H1 (cell line): ENCODE measurements around the gene SLC6A18. TPM values are rescaled to one million over a fixed set of nuclear protein-coding genes. Genes with fewer than 3 reads are reported as not detected.

Experiments used
- CTCF ChIA-PET: fragments of 300-600 bp; sonication (Branson Sonifier 250); formaldehyde crosslinking; loops from one replicate; lab custom pipeline; 2021; ENCODE audit not compliant: partially characterized antibody; lab: Charles Lee
- POLR2A ChIA-PET: fragments of 300-600 bp; sonication (Branson Sonifier 250); formaldehyde crosslinking; loops from one replicate; lab custom pipeline; 2021; ENCODE audit warnings: inconsistent platforms; ENCODE audit not compliant: partially characterized antibody; lab: Charles Lee
- DNase-seq, 2 experiments: peaks; one replicate each; pipeline versions ENCODE4 v3.0.0 to v3.0.0-alpha.2; 2010 to 2022; ENCODE audit warnings: low spot score in 2 of 2, low read depth in 1 of 2, mixed read lengths in 1 of 2
- FAIRE-seq: peaks from 2 replicates; lab custom pipeline; 2011; peaks lifted over from hg19 to GRCh38; lab: Jason Lieb, UNC
- H2AFZ ChIP-seq: 2 replicates; pipeline ENCODE4 v1.8.1; 2012; ENCODE audit warnings: low read length, inconsistent platforms
- H2AK5ac ChIP-seq: 2 replicates; pipeline ENCODE4 v1.6.1; 2013; ENCODE audit warnings: low read depth, low read length
- H2BK120ac ChIP-seq: replicated peaks from 2 replicates; pipeline ENCODE3; 2013; ENCODE audit warnings: low read depth, low read length, inconsistent platforms
- H2BK12ac ChIP-seq: 2 replicates; pipeline ENCODE4 v1.6.1; 2013; ENCODE audit warnings: low read depth, low read length
- H2BK15ac ChIP-seq: 2 replicates; pipeline ENCODE4 v1.6.1; 2013; ENCODE audit warnings: low read length
- H2BK20ac ChIP-seq: 2 replicates; pipeline ENCODE4 v1.6.1; 2013; ENCODE audit warnings: low read length
- H2BK5ac ChIP-seq: 2 replicates; pipeline ENCODE4 v1.6.1; 2013; ENCODE audit warnings: low read depth, low read length
- H3K14ac ChIP-seq: 2 replicates; pipeline ENCODE4 v1.6.1; 2013; ENCODE audit warnings: inconsistent platforms; ENCODE audit not compliant: insufficient read length
- H3K18ac ChIP-seq: 2 replicates; pipeline ENCODE4 v1.6.1; 2013; ENCODE audit warnings: low read length; ENCODE audit errors: extremely low read depth
- H3K23ac ChIP-seq: 2 replicates; pipeline ENCODE4 v1.6.1; 2013; ENCODE audit warnings: inconsistent platforms; ENCODE audit not compliant: insufficient read length
- H3K23me2 ChIP-seq: 2 replicates; pipeline ENCODE4 v1.6.1; 2013; ENCODE audit warnings: low read depth, low read length
- H3K27ac ChIP-seq: 2 replicates; pipeline ENCODE4 v1.6.1; 2011; ENCODE audit warnings: low read depth, low read length, inconsistent platforms
- H3K27me3 ChIP-seq, 4 experiments: replicated peaks in 1 of 4; 1 replicate in 1 of 4; 2 replicates in 3 of 4; pipeline versions ENCODE4 v1.6.1 to v1.8.1; 2011 to 2013; ENCODE audit warnings: low read length in 3 of 4, mild to moderate bottlenecking in 3 of 4, inconsistent platforms in 2 of 4, mixed read lengths in 2 of 4, moderate library complexity in 1 of 4; ENCODE audit not compliant: control insufficient read depth in 3 of 4, insufficient read depth in 3 of 4; ENCODE audit errors: extremely low read depth in 1 of 4
- H3K36me3 ChIP-seq, 4 experiments: 2 replicates each; pipeline versions ENCODE4 v1.6.1 to v1.8.1; 2011 to 2013; ENCODE audit warnings: mild to moderate bottlenecking in 4 of 4, low read length in 3 of 4, moderate library complexity in 2 of 4, control low read depth in 1 of 4, inconsistent platforms in 1 of 4; ENCODE audit not compliant: insufficient read depth in 4 of 4, control insufficient read depth in 2 of 4
- H3K4ac ChIP-seq: replicated peaks from 2 replicates; pipeline ENCODE3; 2013; ENCODE audit warnings: low read length, low read depth, mixed read lengths, inconsistent platforms; ENCODE audit not compliant: insufficient read length
- H3K4me1 ChIP-seq, 4 experiments: replicated peaks in 1 of 4; 1 replicate in 1 of 4; 2 replicates in 3 of 4; pipeline versions ENCODE4 v1.6.1 to v1.8.1; 2011 to 2013; ENCODE audit warnings: low read length in 3 of 4, inconsistent platforms in 2 of 4, mixed read lengths in 1 of 4; ENCODE audit not compliant: insufficient read depth in 4 of 4, control insufficient read depth in 3 of 4
- H3K4me2 ChIP-seq, 2 experiments: 2 replicates each; pipeline versions ENCODE4 v1.6.1 to v1.8.1; 2011 to 2013; ENCODE audit warnings: low read depth in 2 of 2, low read length in 2 of 2, control low read depth in 1 of 2, inconsistent platforms in 1 of 2, mild to moderate bottlenecking in 1 of 2; ENCODE audit not compliant: insufficient read depth in 1 of 2
- H3K4me3 ChIP-seq, 4 experiments: fragments of 200-600, 300-600 bp in 1 of 4; sonication (generic), shearing (Covaris generic), sonication (Bioruptor Twin) in 1 of 4; 2 replicates each; pipeline versions ENCODE4 v1.5.1 to v1.8.1; 2011 to 2016; ENCODE audit warnings: low read length in 4 of 4, low read depth in 3 of 4, control low read depth in 2 of 4, inconsistent platforms in 2 of 4, mild to moderate bottlenecking in 2 of 4, mixed read lengths in 1 of 4, moderate library complexity in 1 of 4; ENCODE audit not compliant: insufficient read depth in 2 of 4; ENCODE audit errors: extremely low read depth in 1 of 4
- H3K56ac ChIP-seq: replicated peaks from 2 replicates; pipeline ENCODE3; 2013; ENCODE audit warnings: low read depth, mild to moderate bottlenecking, mixed read lengths, low read length, inconsistent platforms; ENCODE audit not compliant: insufficient read length
- H3K79me1 ChIP-seq: 2 replicates; pipeline ENCODE4 v1.6.1; 2013; ENCODE audit warnings: low read depth, low read length, control low read depth
- H3K79me2 ChIP-seq, 2 experiments: 2 replicates each; pipeline versions ENCODE4 v1.6.1 to v1.8.1; 2012 to 2013; ENCODE audit warnings: low read length in 2 of 2, mild to moderate bottlenecking in 2 of 2, inconsistent platforms in 1 of 2; ENCODE audit not compliant: insufficient read depth in 2 of 2, control insufficient read depth in 1 of 2
- H3K9ac ChIP-seq, 4 experiments: replicated peaks in 1 of 4; 1 replicate in 1 of 4; 2 replicates in 3 of 4; pipeline versions ENCODE4 v1.6.1 to v1.8.1; 2011 to 2013; ENCODE audit warnings: low read depth in 3 of 4, low read length in 3 of 4, control low read depth in 2 of 4, mild to moderate bottlenecking in 2 of 4, moderate library complexity in 2 of 4, inconsistent platforms in 1 of 4; ENCODE audit errors: extremely low read depth in 1 of 4
- H3K9me3 ChIP-seq, 2 experiments: 2 replicates each; pipeline versions ENCODE4 v1.6.1 to v1.8.1; 2012 to 2013; ENCODE audit warnings: mild to moderate bottlenecking in 2 of 2, moderate library complexity in 2 of 2, control low read depth in 1 of 2, inconsistent platforms in 1 of 2, low read depth in 1 of 2, low read length in 1 of 2, mixed read lengths in 1 of 2; ENCODE audit not compliant: insufficient read depth in 2 of 2
- H4K20me1 ChIP-seq, 2 experiments: replicated peaks in 1 of 2; 2 replicates each; pipeline versions ENCODE3 to v1.8.1; 2011 to 2013; ENCODE audit warnings: inconsistent platforms in 2 of 2, low read length in 2 of 2, mild to moderate bottlenecking in 1 of 2; ENCODE audit not compliant: insufficient read depth in 2 of 2, control insufficient read depth in 1 of 2
- H4K5ac ChIP-seq: 2 replicates; pipeline ENCODE4 v1.6.1; 2013; ENCODE audit warnings: low read length, low read depth, mixed read lengths, inconsistent platforms; ENCODE audit not compliant: insufficient read length
- H4K8ac ChIP-seq: 2 replicates; pipeline ENCODE4 v1.8.0; 2013; ENCODE audit warnings: mild to moderate bottlenecking, moderate library complexity, low read length, inconsistent platforms; ENCODE audit not compliant: insufficient read depth; ENCODE audit errors: extremely low read depth
- H4K91ac ChIP-seq: replicated peaks from 2 replicates; pipeline ENCODE3; 2013; ENCODE audit warnings: low read length, mixed read lengths, inconsistent platforms; ENCODE audit not compliant: insufficient read length
- BRCA1 ChIP-seq: IDR thresholded peaks from 2 replicates; pipeline ENCODE4 v1.6.1; 2012; ENCODE audit warnings: low read depth, low read length, improper control_type of control experiment
- JUN ChIP-seq: IDR thresholded peaks from 2 replicates; pipeline ENCODE4 v1.6.1; 2011; ENCODE audit warnings: low read depth, mild to moderate bottlenecking, improper control_type of control experiment, low read length
- KDM1A ChIP-seq: fragments of 200-600, 300-600 bp; sonication (generic); IDR thresholded peaks from 2 replicates; pipeline ENCODE4 v1.7.1; 2016; ENCODE audit warnings: mild to moderate bottlenecking, low read length, borderline replicate concordance
- POU5F1 ChIP-seq: IDR thresholded peaks from 2 replicates; pipeline ENCODE4 v1.6.1; 2011; ENCODE audit warnings: low read depth, mild to moderate bottlenecking, low read length, moderate library complexity
- RFX5 ChIP-seq: IDR thresholded peaks from 2 replicates; pipeline ENCODE4 v1.6.1; 2011; ENCODE audit warnings: low read depth, low read length, improper control_type of control experiment, borderline replicate concordance
- TAF7 ChIP-seq: optimal IDR thresholded peaks from 2 replicates; pipeline ENCODE3; 2011; ENCODE audit warnings: low read depth, mild to moderate bottlenecking, inconsistent platforms, low read length, moderate library complexity, borderline replicate concordance
- WGBS, 2 experiments: shearing (Covaris generic) in 1 of 2; methylation state at CpG; one replicate each; pipeline versions ENCODE4 v1.1.6 to v1.1.7; 2013 to 2015; ENCODE audit warnings: low lambda C conversion rate in 2 of 2, mixed read lengths in 2 of 2, inconsistent platforms in 1 of 2, low coverage in 1 of 2, missing lambda C conversion rate in 1 of 2; ENCODE audit not compliant: insufficient replicate concordance in 2 of 2, insufficient coverage in 1 of 2, insufficient read length in 1 of 2; ENCODE audit errors: extremely low coverage in 1 of 2, missing lambda C conversion rate in 1 of 2; 5-methylcytosine and 5-hydroxymethylcytosine counted together
- polyA plus RNA-seq, 7 experiments: library from polyadenylated mRNA; depleted of rRNA in 3 of 7; stranded (reverse) in 5 of 7; unstranded in 2 of 7; fragments of >200 nt in 5 of 7; fragments of 200-250 nt in 2 of 7; gene quantifications; 1 replicate in 5 of 7; 2 replicates in 1 of 7; 4 replicates in 1 of 7; pipeline versions ENCODE4 v1.2.1 to v1.2.3, GENCODE V29; 2011 to 2013; ENCODE audit warnings: missing spikeins in 2 of 7, mixed read lengths in 2 of 7
- total RNA-seq: library from RNA; stranded (reverse); fragmentation: NEBNext Ultra II Directional; extraction: Animal tissue kit (Norgen Biotek cat#: 25700); gene quantifications from 2 replicates; pipeline ENCODE4 v1.2.1, GENCODE V29; 2021

SLC6A18 gene
- total and polyA plus RNA-seq, 2 of the 8 experiments (the other 6 are each of a cell fraction or from before 2014, with no cell fraction given) = not detected

DNA sequence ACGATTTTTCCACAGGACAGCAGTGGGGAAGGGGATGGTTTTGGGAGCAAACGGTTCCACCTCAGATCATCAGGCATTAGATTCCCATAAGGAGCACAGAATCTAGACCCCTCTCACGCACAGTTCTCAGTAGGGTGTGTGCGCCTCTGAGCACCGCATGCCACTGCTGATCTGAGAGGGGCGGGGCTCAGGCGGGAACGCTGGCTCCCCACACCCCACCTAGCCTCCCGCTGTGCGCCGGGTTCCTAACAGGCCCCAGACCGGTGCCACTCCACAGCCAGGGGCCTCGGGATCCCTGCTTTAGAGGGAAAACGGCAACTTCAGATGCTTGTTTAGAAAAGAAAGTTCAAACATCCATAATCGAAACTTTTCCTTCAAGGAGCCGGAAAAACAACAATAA is 49.3 kb downstream of the SLC6A18 start:
- Histone ChIP-seq H3K9ac (no peak overlapping the region), H3K56ac (no peak overlapping the region), H3K36me3 (peaks cover 0 to 18% (median 6%) of the 10 kb centered on the region in 4 experiments; a peak in 4 of 8 replicates), H2BK15ac (no peak overlapping the region), H3K4me1 (no peaks in the 10 kb centered on the region), H3K4ac (no peak overlapping the region), H3K79me1 (peaks cover 4% of the 10 kb centered on the region; the same call in 1 of the 2 replicates), H3K23me2 (peaks cover 3% of the 10 kb centered on the region; the same call in 1 of the 2 replicates), H3K4me3 (no peak overlapping the region), H2AK5ac (no peak overlapping the region), H2BK12ac (no peak overlapping the region), H3K79me2 (peaks cover 3 to 12% of the 10 kb centered on the region in 2 experiments; a peak in 2 of 4 replicates), H3K9me3 (no peaks in the 10 kb centered on the region; a peak in 1 of 4 replicates), H3K27ac (no peak overlapping the region), H2AFZ (no peak overlapping the region), H3K4me2 (no peak overlapping the region), H4K91ac (no peak overlapping the region), H2BK120ac (no peak overlapping the region), H3K14ac (no peak overlapping the region), H4K20me1 (peaks cover 0 to 11% of the 10 kb centered on the region in 2 experiments), H2BK5ac (no peak overlapping the region), H3K18ac (no peak overlapping the region), H4K8ac (no peak overlapping the region), H4K5ac (no peak overlapping the region)
- ChIA-PET CTCF (no interaction called here), POLR2A (no interaction called here)
- WGBS, 2 experiments = 87% methylated on average over 16 of the region's 16 CpGs; no CpG with 5 or more reads in 1 of the 2 experiments
- FAIRE-seq (no peak), DNase-seq (no peak)
- TF ChIP-seq JUN (no peak), KDM1A (no peak), BRCA1 (no peak), TAF7 (no peak), RFX5 (no peak), POU5F1 (no peak)
- TF ChIP-seq, all 59 proteins: peak for 0
- Histone ChIP-seq H3K27me3 (no peaks in the 10 kb centered on the region), H3K23ac (no peak overlapping the region), H2BK20ac (no peak overlapping the region)
